SU-DHL-6 (cell line): ENCODE results near the gene OIP5.
A peak's percentile ranks its signal among the peaks of the same experiment; 100 is the strongest.

Source experiments
- H2AFZ ChIP-seq: fragments of 200-600 bp; sonication (generic); 2 replicates; pipeline ENCODE4 v1.6.1; 2014; ENCODE audit warnings: low read depth, mild to moderate bottlenecking, moderate library complexity, mixed read lengths, antibody characterized with exemption, low read length; ENCODE audit not compliant: severe bottlenecking
- H3F3A ChIP-seq: fragments of 200-600 bp; shearing (Covaris generic); 2 replicates; pipeline ENCODE4 v1.6.0; 2016; ENCODE audit warnings: antibody characterized with exemption, mild to moderate bottlenecking; ENCODE audit not compliant: insufficient read depth
- H3K27ac ChIP-seq: fragments of 200-600 bp; sonication (generic); 2 replicates; pipeline ENCODE4 v1.5.1; 2016; ENCODE audit warnings: low read depth, mild to moderate bottlenecking, low read length, moderate library complexity, mixed read lengths
- H3K27me3 ChIP-seq: fragments of 200-600 bp; sonication (generic), shearing (Covaris generic); 2 replicates; pipeline ENCODE4 v1.6.0; 2014; ENCODE audit warnings: mild to moderate bottlenecking, low read length
- H3K36me3 ChIP-seq: fragments of 200-600 bp; sonication (generic); 2 replicates; pipeline ENCODE4 v1.6.1; 2014; ENCODE audit warnings: mild to moderate bottlenecking, low read length, mixed read lengths
- H3K4me2 ChIP-seq: fragments of 300-600, 200-600 bp; shearing (Covaris generic), sonication (generic); 2 replicates; pipeline ENCODE4 v1.6.0; 2014; ENCODE audit warnings: low read length, low read depth, mild to moderate bottlenecking; ENCODE audit not compliant: poor library complexity, severe bottlenecking
- H3K4me3 ChIP-seq: fragments of 200-600 bp; sonication (generic); 2 replicates; pipeline ENCODE4 v1.5.1; 2014; ENCODE audit warnings: antibody characterized with exemption, low read length, mild to moderate bottlenecking, mixed read lengths; ENCODE audit not compliant: insufficient read depth, poor library complexity, severe bottlenecking
- H3K79me2 ChIP-seq: fragments of 200-600 bp; sonication (generic); 2 replicates; pipeline ENCODE4 v1.6.1; 2014; ENCODE audit warnings: mild to moderate bottlenecking, low read length, moderate library complexity; ENCODE audit not compliant: insufficient read depth
- H3K9ac ChIP-seq: fragments of 200-600 bp; sonication (generic); 2 replicates; pipeline ENCODE4 v1.7.0; 2014; ENCODE audit warnings: mild to moderate bottlenecking, low read length
- H3K9me2 ChIP-seq: fragments of 200-600 bp; sonication (generic); replicated peaks from 2 replicates; pipeline ENCODE4 v1.6.1; 2014; ENCODE audit warnings: low read length; ENCODE audit not compliant: insufficient read depth
- H3K9me3 ChIP-seq: fragments of 200-600 bp; sonication (generic); 2 replicates; pipeline ENCODE4 v1.6.1; 2014; ENCODE audit warnings: low read length, mixed read lengths; ENCODE audit not compliant: insufficient read depth
- H4K20me1 ChIP-seq: fragments of 200-600 bp; sonication (generic); 2 replicates; pipeline ENCODE4 v1.6.1; 2014; ENCODE audit warnings: low read depth, mild to moderate bottlenecking, antibody characterized with exemption, low read length, moderate library complexity, mixed read lengths
- CTCF ChIP-seq: fragments of 200-600 bp; sonication (generic); IDR thresholded peaks from one replicate; pipeline ENCODE4 v1.5.1; 2017; ENCODE audit warnings: antibody characterized with exemption, mild to moderate bottlenecking, low read length, moderate library complexity; ENCODE audit not compliant: insufficient read depth, poor library complexity, severe bottlenecking
- EZH2phosphoT487 ChIP-seq: fragments of 200-600 bp; sonication (generic), shearing (Covaris generic); conservative IDR thresholded peaks from 2 replicates; pipeline ENCODE4 v1.6.1; 2018; ENCODE audit warnings: mild to moderate bottlenecking, antibody characterized with exemption, low read length, moderate library complexity, mixed read lengths

Gene OIP5

GRCh38 chr15:41333026-41333562 is 703 bp upstream of the OIP5 start:
- Histone ChIP-seq H3K9ac (peak overlapping the region; percentile 88), H3K79me2 (peaks cover 68% of the 10 kb centered on the region), H3K36me3 (peaks cover 8% of the 10 kb centered on the region), H2AFZ (no peak overlapping the region), H3F3A (peaks cover 12% of the 10 kb centered on the region), H3K9me3 (no peaks in the 10 kb centered on the region), H3K27me3 (no peaks in the 10 kb centered on the region), H3K4me2 (peak overlapping the region; percentile 96), H3K27ac (peak overlapping the region; percentile 91), H3K9me2 (no peaks in the 10 kb centered on the region), H3K4me3 (peak overlapping the region; percentile 83), H4K20me1 (peaks cover 6% of the 10 kb centered on the region; the same call in 1 of the 2 replicates)
- TF ChIP-seq EZH2phosphoT487 (no peak), CTCF (no peak)

- Histone ChIP-seq H2AFZ (peak overlapping the region; percentile 57), H3K4me3 (peak overlapping the region; percentile 78), H3K9ac (peak overlapping the region; percentile 88), H3K36me3 (0 out of 2 replicates have a peak, but pooled peaks cover 3% of the 10 kb centered on the region), H3K9me2 (no peaks in the 10 kb centered on the region), H3K9me3 (no peaks in the 10 kb centered on the region), H3K27ac (peak overlapping the region; percentile 68), H3K79me2 (peaks cover 56% of the 10 kb centered on the region), H3F3A (peaks cover 12% of the 10 kb centered on the region), H3K27me3 (no peaks in the 10 kb centered on the region), H4K20me1 (peaks cover 6% of the 10 kb centered on the region; the same call in 1 of the 2 replicates), H3K4me2 (peak overlapping the region; percentile 84)
- TF ChIP-seq CTCF, result no peak
- TF ChIP-seq EZH2phosphoT487, result no peak
These were observed 578 bp downstream of the OIP5 start for GRCh38 chr15:41331833-41332193.

- Histone ChIP-seq H3K9me3 (no peaks in the 10 kb centered on the region), H3F3A (peaks cover 12% of the 10 kb centered on the region), H3K4me3 (peak overlapping the region; percentile 78), H3K27me3 (no peaks in the 10 kb centered on the region), H3K79me2 (peaks cover 51% of the 10 kb centered on the region), H3K9ac (peak overlapping the region; percentile 88), H3K36me3 (peaks cover 3% of the 10 kb centered on the region; the same call in 1 of the 2 replicates), H4K20me1 (peaks cover 6% of the 10 kb centered on the region; the same call in 1 of the 2 replicates), H3K27ac (peak overlapping the region; percentile 68; the same call in 1 of the 2 replicates), H3K9me2 (no peaks in the 10 kb centered on the region), H2AFZ (peak overlapping the region; percentile 57), H3K4me2 (peak overlapping the region; percentile 84)
- TF ChIP-seq EZH2phosphoT487 (no peak), CTCF (no peak)
These were observed 1.1 kb downstream of the OIP5 start for GRCh38 chr15:41331281-41331680.
